SJCRH30 (cell line): Measurements from ENCODE around the gene CCT7. TPM values are rescaled to one million over a fixed set of nuclear protein-coding genes. Genes with fewer than 3 reads are reported as not detected.
A peak's percentile ranks its signal among the peaks of the same experiment; 100 is the strongest.

Source experiments
- DNase-seq, 2 experiments: peaks; one replicate each; pipeline ENCODE4 v3.0.0-alpha.2; 2015 to 2020
- H3K27ac ChIP-seq: fragments of 250-450 bp; sonication (Bioruptor Pico); 2 replicates; pipeline ENCODE4 v1.5.1; 2020; ENCODE audit warnings: mild to moderate bottlenecking, moderate library complexity
- H3K27me3 ChIP-seq: fragments of 250-450 bp; sonication (Bioruptor Pico); 2 replicates; pipeline ENCODE4 v1.5.1; 2020; ENCODE audit warnings: mild to moderate bottlenecking, moderate library complexity
- H3K36me3 ChIP-seq: fragments of 250-450 bp; sonication (Bioruptor Pico); 2 replicates; pipeline ENCODE4 v1.5.1; 2020; ENCODE audit warnings: mild to moderate bottlenecking, moderate library complexity
- H3K4me1 ChIP-seq: fragments of 250-450 bp; sonication (Bioruptor Pico); 2 replicates; pipeline ENCODE4 v1.5.1; 2020; ENCODE audit warnings: mild to moderate bottlenecking, moderate library complexity
- H3K4me3 ChIP-seq: fragments of 250-450 bp; sonication (Bioruptor Pico); 2 replicates; pipeline ENCODE4 v1.5.1; 2020; ENCODE audit warnings: mild to moderate bottlenecking, moderate library complexity
- H3K9me3 ChIP-seq: fragments of 250-450 bp; sonication (Bioruptor Pico); replicated peaks from 2 replicates; pipeline ENCODE4 v1.5.1; 2020; ENCODE audit warnings: mild to moderate bottlenecking, moderate library complexity
- total RNA-seq: library from RNA; depleted of rRNA; stranded (reverse); fragments of >200 nt; shearing (Covaris generic); gene quantifications from 2 replicates; pipeline ENCODE4 v1.2.3, GENCODE V29; 2014

The CCT7 gene
- total RNA-seq, 1 experiment from 2014 or later, result 815 TPM

DNA sequence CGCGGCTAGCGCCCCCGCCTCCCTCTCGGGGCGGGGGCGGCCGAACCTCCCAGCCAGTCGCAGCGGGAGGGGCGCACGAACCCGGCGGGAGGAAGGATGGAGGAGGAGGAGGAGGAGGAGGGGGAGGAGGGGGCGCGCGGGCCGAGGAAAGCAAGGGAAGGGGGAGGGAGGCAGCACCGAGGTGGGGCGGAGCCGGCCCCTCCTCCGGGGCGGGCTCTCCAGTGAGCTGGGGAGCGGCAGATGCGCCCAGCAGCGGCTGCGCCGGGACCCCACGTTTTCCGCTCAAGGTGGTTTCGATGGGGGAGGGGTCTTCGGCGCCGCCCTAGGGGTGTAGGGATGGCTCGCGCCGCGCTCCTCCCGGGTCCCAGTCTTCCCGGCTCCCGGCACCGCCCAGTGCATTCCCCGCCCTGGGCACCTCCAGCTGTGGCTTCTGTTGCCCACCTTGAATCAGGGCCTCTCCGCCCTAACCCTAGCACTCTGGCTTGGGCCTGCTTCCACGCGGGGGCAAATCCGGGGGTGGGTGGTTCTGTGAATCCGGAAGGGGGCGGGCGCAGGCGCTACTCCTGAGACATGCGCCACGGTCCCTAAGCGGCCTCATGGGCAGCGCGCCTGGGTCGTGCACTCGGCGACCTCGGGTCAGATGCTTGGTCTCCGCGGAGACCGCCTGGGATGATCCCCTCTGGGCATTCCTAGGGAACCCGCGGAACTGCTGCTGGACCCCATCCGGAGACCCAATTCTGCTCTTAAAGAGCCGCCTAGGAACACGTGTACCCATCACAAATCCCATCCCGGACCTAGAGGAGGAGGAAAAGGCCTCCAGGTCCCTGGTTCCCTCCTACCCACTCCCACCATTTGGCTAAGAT, 50.4 kb downstream of the CCT7 start, which contains the start of gene FBXO41:
Gene FBXO41 (minus strand): TSS at position 183 of the 863 bp plus-strand sequence. CDS start 14,848 bp downstream, outside the sequence.
- Histone ChIP-seq H3K27me3 (no peaks in the 10 kb centered on the region), H3K27ac (peak within 1 kb of the TSS; percentile 58), H3K36me3 (0 out of 2 replicates have a peak, but pooled peaks cover 2% of the 10 kb centered on the region), H3K4me1 (no peaks in the 10 kb centered on the region), H3K9me3 (no peaks in the 10 kb centered on the region), H3K4me3 (peak within 1 kb of the TSS; percentile 93)
- DNase-seq, result peak; percentile 80 to 83

DNA sequence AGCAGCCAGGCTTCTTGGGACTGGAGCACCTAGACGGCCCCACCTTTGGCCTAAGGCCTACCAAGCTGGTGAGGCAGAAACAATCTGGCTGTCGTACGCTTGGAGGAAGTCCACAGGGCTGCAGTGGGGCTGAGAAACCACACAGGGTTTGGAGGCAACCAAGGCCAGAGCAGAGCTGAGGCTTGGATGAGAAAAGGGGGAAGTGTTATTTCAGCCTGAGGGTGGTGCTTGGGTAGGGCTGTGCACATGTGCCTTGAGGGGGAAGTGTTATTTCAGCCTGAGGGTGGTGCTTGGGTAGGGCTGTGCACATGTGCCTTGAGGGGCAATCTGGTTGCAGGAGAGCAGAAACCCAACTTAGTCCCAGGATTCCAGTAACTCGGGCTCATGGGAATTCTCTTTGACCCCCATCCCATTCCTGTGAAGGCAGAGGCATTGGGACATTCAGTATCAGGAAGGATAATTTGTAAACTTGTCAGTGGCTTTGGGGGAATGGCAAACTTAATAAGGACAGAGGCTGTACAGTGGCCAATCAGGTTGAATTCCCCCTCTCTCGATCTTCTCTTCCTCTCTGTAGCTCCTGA, 51.1 kb downstream of the CCT7 start:
- no peaks in the 10 kb centered on the region for H3K9me3 ChIP-seq
- no peaks in the 10 kb centered on the region for H3K4me1 ChIP-seq
- peak; percentile 30 to 47 for DNase-seq
- H3K27me3 ChIP-seq, result no peaks in the 10 kb centered on the region
- H3K27ac ChIP-seq, result no peak overlapping the region; the same call in 1 of the 2 replicates
- H3K4me3 ChIP-seq, result peak overlapping the region; percentile 93
- H3K36me3 ChIP-seq, result 0 out of 2 replicates have a peak, but pooled peaks cover 2% of the 10 kb centered on the region

DNA sequence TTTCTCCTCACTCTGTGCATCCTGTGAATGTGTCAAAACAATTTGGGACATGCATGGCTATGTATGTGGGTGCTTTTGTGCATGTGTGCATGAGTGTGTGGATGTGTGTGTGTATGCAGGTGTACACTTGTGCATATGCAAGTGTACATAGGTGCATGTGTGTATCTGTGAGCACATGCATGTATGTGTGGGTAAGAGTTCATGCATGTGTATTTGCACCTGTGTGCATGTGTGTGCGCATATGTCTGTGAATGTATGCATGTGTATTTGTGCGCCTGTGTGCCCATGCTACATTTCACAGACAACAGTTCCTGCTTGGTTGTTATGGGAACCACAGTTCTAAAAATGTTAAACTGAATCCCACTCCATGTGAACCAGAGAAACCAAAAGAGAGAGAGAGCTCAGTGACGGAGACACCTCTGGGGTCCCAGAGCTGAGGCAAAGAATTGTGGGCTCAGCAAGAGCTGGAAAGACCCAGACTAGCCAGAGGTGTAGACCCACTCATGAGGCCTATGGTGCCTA, 52.1 kb downstream of the CCT7 start:
- Histone ChIP-seq H3K27ac (no peak overlapping the region), H3K9me3 (no peaks in the 10 kb centered on the region; the same call in 1 of the 2 replicates), H3K4me1 (no peaks in the 10 kb centered on the region), H3K27me3 (no peaks in the 10 kb centered on the region), H3K36me3 (no peaks in the 10 kb centered on the region), H3K4me3 (no peak overlapping the region)
- no peak for DNase-seq

DNA sequence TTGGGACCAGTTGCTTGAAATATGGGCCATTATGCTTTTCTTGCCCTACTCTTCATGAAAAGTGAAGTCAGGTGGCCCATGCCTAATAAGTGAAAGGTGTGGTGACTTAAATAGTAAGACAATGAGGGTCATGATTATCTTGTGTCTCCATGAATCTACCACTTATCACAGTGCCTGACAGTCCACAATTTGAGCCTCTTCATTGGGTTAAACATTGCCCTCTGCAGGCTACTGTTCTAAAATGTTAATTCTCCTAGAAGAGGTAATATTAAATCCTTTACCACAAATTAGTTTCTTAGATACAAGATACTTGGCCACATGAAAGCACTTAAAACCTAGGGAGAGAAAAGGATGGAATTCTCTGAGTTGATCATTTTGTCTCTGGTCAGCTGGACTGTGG, 55.2 kb downstream of the CCT7 start:
- DNase-seq, result no peak
- no peaks in the 10 kb centered on the region for H3K4me1 ChIP-seq
- no peaks in the 10 kb centered on the region for H3K36me3 ChIP-seq
- H3K27ac ChIP-seq, result no peak overlapping the region
- no peaks in the 10 kb centered on the region for H3K27me3 ChIP-seq
- no peak overlapping the region for H3K4me3 ChIP-seq
- no peaks in the 10 kb centered on the region; the same call in none of the 2 replicates for H3K9me3 ChIP-seq

DNA sequence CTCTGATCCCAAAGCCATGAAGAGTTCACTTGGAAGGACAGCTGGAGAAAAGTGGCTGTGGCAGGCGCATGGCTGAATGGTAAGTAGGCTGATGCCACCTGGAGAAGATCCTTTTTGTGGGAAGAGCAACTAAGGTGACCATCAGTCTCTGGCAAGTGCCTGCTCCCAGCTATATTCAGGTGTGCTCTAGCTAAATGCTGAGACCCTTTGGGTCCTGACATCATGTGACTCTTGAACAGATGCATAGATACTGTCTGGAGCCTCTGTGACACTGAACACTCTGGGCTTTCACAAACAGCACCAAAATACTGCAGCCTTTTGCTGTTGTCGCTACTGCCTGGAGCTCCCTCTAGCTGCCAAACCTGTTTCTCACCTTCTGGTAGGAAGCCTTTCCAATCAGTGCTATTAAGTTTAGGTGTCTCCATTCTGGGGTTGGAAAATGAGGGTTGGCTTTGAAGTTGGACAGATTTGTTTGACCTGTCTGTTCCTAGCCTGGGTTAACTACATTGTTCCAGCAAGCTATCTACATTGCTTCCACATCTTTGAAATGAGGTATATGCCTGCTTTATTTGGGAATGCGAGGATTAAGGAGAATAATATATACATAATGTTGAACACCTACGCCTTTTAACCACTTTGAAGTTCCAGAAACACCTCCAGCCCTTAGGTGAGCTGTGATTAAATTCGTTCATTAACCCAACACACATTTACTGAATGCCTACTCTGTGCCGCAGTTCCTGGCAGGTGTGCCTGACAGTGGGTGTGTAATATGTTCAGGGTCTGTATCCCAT, 56.1 kb downstream of the CCT7 start:
- Histone ChIP-seq H3K4me1 (no peaks in the 10 kb centered on the region), H3K36me3 (no peaks in the 10 kb centered on the region), H3K27me3 (no peaks in the 10 kb centered on the region; the same call in 1 of the 2 replicates), H3K27ac (no peak overlapping the region), H3K9me3 (no peaks in the 10 kb centered on the region; the same call in none of the 2 replicates), H3K4me3 (no peak overlapping the region)
- peak; percentile 24 to 57 for DNase-seq

DNA sequence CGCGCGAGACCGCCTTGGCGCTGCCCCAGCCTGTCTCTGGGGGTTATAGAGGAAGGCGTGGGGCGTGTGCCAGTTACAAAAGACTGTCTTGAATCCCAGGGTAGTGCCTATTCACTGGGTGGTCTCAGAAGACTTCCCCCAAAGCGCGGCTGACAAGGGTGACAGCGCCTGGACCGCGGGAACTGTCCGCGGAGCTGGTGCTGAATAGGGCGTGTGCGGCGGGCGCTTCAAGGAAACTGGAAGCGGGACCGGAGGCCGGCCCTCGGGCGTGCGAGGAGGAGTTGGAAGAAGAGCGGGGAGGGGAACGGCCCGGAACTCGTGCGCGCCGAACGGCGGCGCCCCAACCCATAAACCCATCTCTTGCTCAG, 57.0 kb downstream of the CCT7 start:
- DNase-seq, result no peak
- no peak overlapping the region for H3K4me3 ChIP-seq
- no peaks in the 10 kb centered on the region; the same call in none of the 2 replicates for H3K9me3 ChIP-seq
- no peaks in the 10 kb centered on the region; the same call in 1 of the 2 replicates for H3K27me3 ChIP-seq
- no peak overlapping the region for H3K27ac ChIP-seq
- H3K36me3 ChIP-seq, result no peaks in the 10 kb centered on the region
- H3K4me1 ChIP-seq, result no peaks in the 10 kb centered on the region

DNA sequence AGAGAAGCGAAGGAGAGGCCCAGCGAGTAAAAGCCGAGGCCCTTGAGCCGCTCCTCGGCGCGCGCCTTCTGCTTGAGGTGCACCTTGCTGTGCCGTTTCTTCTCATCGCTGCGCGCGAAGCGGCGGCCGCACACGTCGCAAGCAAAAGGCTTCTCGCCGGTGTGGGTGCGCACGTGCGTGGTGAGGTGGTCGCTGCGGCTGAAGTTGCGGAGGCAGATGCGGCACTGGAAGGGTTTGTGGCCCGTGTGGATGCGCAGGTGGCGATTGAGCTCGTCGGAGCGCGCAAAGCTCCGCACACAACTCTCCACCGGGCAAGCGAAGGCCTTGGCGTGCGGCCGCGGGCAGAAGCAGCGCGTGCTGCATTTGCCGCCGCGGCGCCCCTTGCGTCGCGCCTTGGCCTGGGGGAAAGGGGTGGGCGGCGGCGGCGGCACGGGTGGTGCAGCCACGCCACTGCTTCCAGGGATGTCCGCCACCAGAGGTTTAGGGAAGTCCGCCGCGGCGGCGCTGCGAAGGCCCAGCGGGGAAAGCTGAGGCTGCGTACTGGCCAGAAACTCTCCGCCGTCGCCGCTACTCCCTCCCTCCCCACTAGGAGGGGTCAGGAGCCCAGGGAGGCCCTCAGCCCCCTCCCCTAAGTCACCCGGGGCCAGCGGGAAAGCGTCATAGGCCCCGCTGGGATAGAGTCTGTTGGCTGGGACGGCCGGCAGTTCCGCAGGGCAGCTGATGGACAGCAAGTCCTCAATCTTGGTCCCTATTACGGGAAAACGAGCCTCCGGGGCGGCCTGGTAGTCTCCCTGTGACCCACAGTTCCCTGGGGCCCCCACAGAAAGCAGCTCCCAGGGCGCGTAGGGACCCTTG, 57.6 kb downstream of the CCT7 start:
- Histone ChIP-seq H3K9me3 (no peaks in the 10 kb centered on the region; the same call in none of the 2 replicates), H3K27me3 (no peaks in the 10 kb centered on the region; the same call in 1 of the 2 replicates), H3K36me3 (no peaks in the 10 kb centered on the region), H3K4me1 (no peaks in the 10 kb centered on the region; the same call in 1 of the 2 replicates), H3K4me3 (no peak overlapping the region), H3K27ac (no peak overlapping the region)
- DNase-seq, result no peak

DNA sequence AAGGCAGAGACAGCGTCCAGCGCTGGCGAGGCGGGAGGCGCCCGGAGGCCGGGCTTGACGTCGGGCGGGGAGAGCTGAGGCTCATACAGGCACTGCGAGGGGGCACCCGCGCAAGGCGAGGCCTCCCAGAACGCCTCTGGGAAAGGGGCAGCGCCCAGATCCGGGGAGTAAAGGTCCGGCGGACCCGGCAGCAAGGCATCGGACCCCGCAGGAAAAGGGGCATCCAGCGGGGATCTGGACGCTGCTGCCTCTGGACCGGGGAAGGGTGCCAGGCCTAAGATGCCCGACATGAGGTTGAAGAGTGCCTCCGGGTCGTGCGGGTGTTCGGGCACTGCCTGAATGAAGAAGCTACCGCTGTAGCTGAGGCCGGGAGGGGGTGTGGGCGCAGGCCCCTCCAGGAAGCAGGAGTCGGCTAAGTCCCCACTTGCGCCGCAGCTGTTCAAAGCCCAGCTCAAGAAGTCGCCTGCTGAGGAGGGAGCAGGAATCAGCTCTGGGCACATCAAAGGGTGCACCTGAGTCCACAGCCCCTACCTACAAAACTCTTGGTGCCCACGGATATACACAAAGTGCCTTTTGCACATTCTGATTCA, 58.3 kb downstream of the CCT7 start:
- no peak overlapping the region for H3K27ac ChIP-seq
- H3K9me3 ChIP-seq, result no peaks in the 10 kb centered on the region; the same call in none of the 2 replicates
- no peak overlapping the region for H3K4me3 ChIP-seq
- H3K4me1 ChIP-seq, result peaks cover 2% of the 10 kb centered on the region; the same call in 1 of the 2 replicates
- H3K36me3 ChIP-seq, result no peaks in the 10 kb centered on the region
- DNase-seq, result no peak
- no peaks in the 10 kb centered on the region; the same call in 1 of the 2 replicates for H3K27me3 ChIP-seq

DNA sequence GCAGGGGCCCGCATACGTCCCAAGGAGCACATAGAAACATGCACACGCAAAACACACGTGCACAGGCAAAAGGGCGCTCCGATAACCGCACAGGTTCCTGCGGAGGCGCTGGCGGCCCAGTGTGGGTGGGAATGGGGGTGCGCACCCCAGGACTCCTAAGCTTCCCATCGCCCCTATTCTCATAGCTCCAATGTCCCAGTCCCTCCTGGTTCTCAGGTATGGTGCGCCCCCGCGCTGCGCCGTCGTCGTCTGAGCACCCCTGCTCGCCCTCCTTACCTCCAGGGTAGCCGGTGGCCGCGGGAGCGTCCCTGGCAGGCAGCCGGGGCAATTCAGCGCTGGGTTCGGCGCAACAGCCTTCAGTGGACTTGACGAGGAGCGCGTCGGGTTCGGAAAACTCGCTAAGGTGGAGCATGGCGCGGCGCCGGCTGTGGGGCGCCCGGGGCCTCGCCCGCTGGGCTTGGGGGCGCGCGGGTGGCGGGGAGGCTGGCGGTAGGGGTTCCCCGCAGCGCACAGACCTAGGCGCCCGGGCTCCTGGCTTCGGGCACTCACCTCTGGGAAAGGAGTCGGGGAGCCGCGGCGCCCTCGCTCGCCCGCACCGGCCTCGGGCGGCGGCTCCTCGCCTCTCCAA, 58.9 kb downstream of the CCT7 start:
- Histone ChIP-seq H3K9me3 (no peaks in the 10 kb centered on the region; the same call in none of the 2 replicates), H3K36me3 (no peaks in the 10 kb centered on the region), H3K4me1 (peaks cover 2% of the 10 kb centered on the region), H3K27ac (no peak overlapping the region), H3K27me3 (no peaks in the 10 kb centered on the region; the same call in 1 of the 2 replicates), H3K4me3 (no peak overlapping the region)
- no peak for DNase-seq

DNA sequence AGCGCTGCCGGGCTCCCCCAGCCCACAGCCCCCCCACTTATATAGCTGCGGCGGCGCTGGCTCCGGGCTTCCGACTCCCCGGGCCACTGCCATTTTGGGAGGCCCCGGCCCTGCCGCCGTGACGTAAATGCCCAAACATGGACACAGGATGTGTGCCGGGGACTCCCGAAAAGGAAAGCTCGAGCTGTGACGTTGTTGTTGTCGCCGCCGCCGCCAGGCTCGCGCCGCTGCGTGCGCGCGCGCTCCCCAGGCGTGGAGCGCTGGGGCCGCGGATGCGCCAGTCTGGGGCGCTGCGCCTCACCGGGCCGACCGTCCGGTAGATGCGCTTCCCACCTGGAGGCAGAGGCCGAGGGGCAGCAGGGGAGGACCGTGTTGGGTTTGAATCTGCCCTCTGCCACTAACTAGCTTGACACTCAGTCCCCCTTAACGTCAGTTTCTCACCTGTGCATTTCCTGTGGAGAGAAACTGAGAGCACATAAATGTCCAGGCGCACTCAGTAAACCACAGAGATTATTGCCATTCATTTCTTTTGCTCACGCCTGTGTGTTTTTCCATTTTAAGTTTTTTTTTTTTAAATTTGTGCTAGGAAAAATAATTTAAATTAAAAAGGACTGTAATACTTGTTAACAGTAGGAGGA, 59.5 kb downstream of the CCT7 start, which contains the start of gene EGR4:
Gene EGR4 (minus strand): TSS at position 15 of the 638 bp plus-strand sequence. CDS start 231 bp downstream, outside the sequence.
- peaks cover 2% of the 10 kb centered on the region for H3K4me1 ChIP-seq
- no peak within 1 kb of the TSS for H3K4me3 ChIP-seq
- no peaks in the 10 kb centered on the region for H3K36me3 ChIP-seq
- no peaks in the 10 kb centered on the region; the same call in none of the 2 replicates for H3K9me3 ChIP-seq
- H3K27me3 ChIP-seq, result no peaks in the 10 kb centered on the region; the same call in 1 of the 2 replicates
- DNase-seq, result no peak
- H3K27ac ChIP-seq, result no peak within 1 kb of the TSS

DNA sequence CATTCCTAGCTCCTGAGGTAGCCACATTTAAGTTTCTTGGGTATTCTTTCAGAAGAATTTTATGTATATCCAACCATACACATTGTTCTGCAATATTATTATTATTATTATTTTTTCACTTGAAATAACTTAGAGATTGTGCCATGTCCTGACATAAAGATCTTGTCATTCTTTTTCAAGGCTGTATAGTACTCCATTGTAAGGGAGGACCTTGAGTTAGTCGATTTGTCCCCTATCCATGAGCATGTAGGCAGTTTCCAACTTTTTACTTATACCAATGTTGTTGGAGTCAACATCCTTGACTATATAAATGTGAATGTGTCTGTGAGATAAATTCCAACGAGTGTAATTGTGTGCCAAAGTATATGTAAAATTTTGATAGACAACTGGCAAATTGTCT, 60.1 kb downstream of the CCT7 start:
- H3K27ac ChIP-seq, result no peak overlapping the region
- no peak for DNase-seq
- H3K9me3 ChIP-seq, result no peaks in the 10 kb centered on the region; the same call in none of the 2 replicates
- H3K27me3 ChIP-seq, result no peaks in the 10 kb centered on the region; the same call in 1 of the 2 replicates
- peaks cover 2% of the 10 kb centered on the region for H3K4me1 ChIP-seq
- H3K36me3 ChIP-seq, result no peaks in the 10 kb centered on the region
- no peak overlapping the region for H3K4me3 ChIP-seq

DNA sequence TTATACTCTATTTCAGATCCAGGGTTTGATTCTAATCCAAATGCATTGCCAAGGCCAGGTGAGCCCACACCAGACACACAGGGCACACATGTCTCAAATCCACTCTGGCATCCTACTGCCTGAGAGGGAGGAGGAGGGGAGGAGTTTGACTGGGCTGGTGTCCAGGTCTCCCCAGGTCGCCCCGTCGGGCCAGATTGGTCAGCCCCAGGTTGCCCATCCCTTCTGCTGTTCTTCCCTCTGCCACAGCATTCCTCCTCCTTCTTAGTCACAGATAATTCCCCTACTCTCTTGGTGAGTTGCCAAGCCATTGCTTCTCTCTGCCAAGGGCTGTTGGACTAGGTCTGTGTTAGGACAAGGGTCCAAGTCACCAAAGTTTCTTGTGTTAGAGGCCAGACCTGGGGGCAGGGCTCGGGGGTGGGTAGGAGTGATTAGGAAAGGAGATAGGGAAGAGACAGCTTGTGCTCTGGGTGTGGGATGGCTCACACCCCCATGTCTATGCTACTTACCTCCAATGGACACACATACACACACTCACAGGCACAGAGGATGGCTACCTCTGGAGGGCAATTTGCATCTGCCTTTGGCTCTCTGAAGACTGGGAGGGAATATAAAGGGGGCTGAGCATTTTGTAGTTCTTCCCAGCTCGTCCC, 61.8 kb downstream of the CCT7 start:
- no peak overlapping the region for H3K27ac ChIP-seq
- no peaks in the 10 kb centered on the region for H3K36me3 ChIP-seq
- H3K27me3 ChIP-seq, result no peaks in the 10 kb centered on the region; the same call in 1 of the 2 replicates
- H3K4me1 ChIP-seq, result peaks cover 2% of the 10 kb centered on the region
- H3K4me3 ChIP-seq, result no peak overlapping the region
- DNase-seq, result peak in 1 of 2 experiments; percentile 14
- H3K9me3 ChIP-seq, result no peaks in the 10 kb centered on the region; the same call in none of the 2 replicates
